Keratinocyte (primary cell): Measurements from ENCODE around the gene FAM170B.

Experiments
- CTCF ChIP-seq, 3 experiments: IDR thresholded peaks in 1 of 3; conservative IDR thresholded peaks in 1 of 3; optimal IDR thresholded peaks in 1 of 3; 2 replicates in 2 of 3; 3 replicates in 1 of 3; pipeline versions ENCODE3 to v1.5.1; 2011; ENCODE audit warnings: low read length in 3 of 3, mild to moderate bottlenecking in 3 of 3, moderate library complexity in 2 of 3, control low read depth in 1 of 3, inconsistent platforms in 1 of 3; ENCODE audit not compliant: insufficient read depth in 2 of 3; ENCODE audit errors: extremely low read depth in 1 of 3
- EZH2 ChIP-seq: IDR thresholded peaks from one replicate; pipeline ENCODE4 v1.6.1; 2012; ENCODE audit warnings: inconsistent platforms, mild to moderate bottlenecking, low read length, moderate library complexity

- TF ChIP-seq CTCF (optimal IDR thresholded peaks at IDR 0.05 in 1 of 3, IDR thresholded peaks at IDR 0.05 in 1 of 3, conservative IDR thresholded peaks at IDR 0.05 in 1 of 3; ENCODE audit: extremely low read depth in 1 of 3, insufficient read depth in 2 of 3, low read length in 3 of 3) (no peak), EZH2 (no peak)
Observed at GRCh38 chr10:49149881-49150280, 16.1 kb upstream of the FAM170B start.
